HepG2 (cell line): ENCODE data around the gene ENDOU. TPM values are rescaled to one million over a fixed set of nuclear protein-coding genes. Genes with fewer than 3 reads are reported as not detected.

Experiments used
- ATAC-seq: fragments of 200-7000 bp; cut with Tn5 transposase; 3 replicates; pipeline ENCODE4 v1.9.1; 2020; ENCODE audit warnings: mild to moderate bottlenecking, moderate library complexity
- BruUV-seq: library from RNA; stranded (reverse); fragments of 400-500 nt; replicated peaks from 2 replicates; lab custom pipeline; 2021; lab: Mats Ljungman, UMichigan
- CTCF ChIA-PET: fragments of 300-600 bp; formaldehyde crosslinking; extraction: SDS; loops from one replicate; lab custom pipeline; 2021; ENCODE audit warnings: low total read pairs, inconsistent platforms, low intra/inter-chr PET ratio; lab: Yijun Ruan, JAX
- POLR2A ChIA-PET: fragments of 350-600 bp; sonication (Branson Sonifier 250); formaldehyde crosslinking; loops from one replicate; lab custom pipeline; 2020; ENCODE audit warnings: antibody characterized with exemption, inconsistent platforms; lab: Yijun Ruan, JAX
- DNase-seq: peaks from one replicate; pipeline ENCODE4 v3.0.0-alpha.2; 2015; ENCODE audit warnings: low spot score
- FAIRE-seq: peaks from 3 replicates; lab custom pipeline; 2011; peaks lifted over from hg19 to GRCh38; lab: Jason Lieb, UNC
- H2AFZ ChIP-seq: one replicate; pipeline ENCODE4 v1.6.1; 2011; ENCODE audit warnings: low read length, inconsistent platforms
- H3K27ac ChIP-seq: fragments of 300-600 bp; 3 replicates; pipeline ENCODE4 v1.8.0; 2011; ENCODE audit warnings: mixed run types, mild to moderate bottlenecking, mixed read lengths, low read length, inconsistent platforms; ENCODE audit not compliant: insufficient read depth; ENCODE audit errors: extremely low read length
- H3K27me3 ChIP-seq, 2 experiments: fragments of 200-600 bp in 1 of 2; 2 replicates in 1 of 2; 3 replicates in 1 of 2; pipeline versions ENCODE4 v1.6.0 to v1.8.0; 2011; ENCODE audit warnings: low read length in 2 of 2, mild to moderate bottlenecking in 2 of 2, moderate library complexity in 2 of 2, inconsistent platforms in 1 of 2; ENCODE audit not compliant: insufficient read depth in 2 of 2, control insufficient read depth in 1 of 2
- H3K36me3 ChIP-seq, 2 experiments: fragments of 200-600 bp in 1 of 2; replicated peaks in 1 of 2; 2 replicates in 1 of 2; 3 replicates in 1 of 2; pipeline versions ENCODE4 v1.5.1 to v1.8.0; 2011; ENCODE audit warnings: low read length in 2 of 2, inconsistent platforms in 1 of 2; ENCODE audit not compliant: insufficient read depth in 2 of 2, control insufficient read depth in 1 of 2
- H3K4me1 ChIP-seq: 2 replicates; pipeline ENCODE4 v1.5.1; 2012; ENCODE audit warnings: low read length, inconsistent platforms; ENCODE audit not compliant: insufficient read depth
- H3K4me2 ChIP-seq: 2 replicates; pipeline ENCODE4 v1.6.0; 2011; ENCODE audit warnings: low read depth, low read length, inconsistent platforms
- H3K4me3 ChIP-seq, 3 experiments: fragments of 200-600 bp in 1 of 3; sonication (generic), shearing (Covaris generic) in 1 of 3; replicated peaks in 1 of 3; 2 replicates each; pipeline ENCODE4 v1.5.1; 2011 to 2016; ENCODE audit warnings: low read length in 3 of 3, inconsistent platforms in 2 of 3, low read depth in 2 of 3, mild to moderate bottlenecking in 2 of 3, control low read depth in 1 of 3, mixed read lengths in 1 of 3; ENCODE audit not compliant: insufficient read depth in 1 of 3
- H3K79me2 ChIP-seq: one replicate; pipeline ENCODE4 v1.6.1; 2011; ENCODE audit warnings: low read length, inconsistent platforms; ENCODE audit not compliant: insufficient read depth
- H3K9ac ChIP-seq: 2 replicates; pipeline ENCODE4 v1.6.0; 2011; ENCODE audit warnings: mild to moderate bottlenecking, low read depth, low read length, inconsistent platforms; ENCODE audit not compliant: insufficient read depth
- H3K9me3 ChIP-seq: 2 replicates; pipeline ENCODE4 v1.5.1; 2012; ENCODE audit warnings: mild to moderate bottlenecking, low read length
- H4K20me1 ChIP-seq: 2 replicates; pipeline ENCODE4 v1.6.0; 2011; ENCODE audit warnings: inconsistent platforms, mild to moderate bottlenecking, low read length, moderate library complexity; ENCODE audit not compliant: insufficient read depth
- GTF3A ChIP-seq: sonication (generic); formaldehyde crosslinking; conservative IDR thresholded peaks from 2 replicates; pipeline ENCODE4 v1.4.0; 2020; ENCODE audit warnings: mild to moderate bottlenecking, missing genetic modification reagents
- HNF4G ChIP-seq, 2 experiments: sonication (generic) in 1 of 2; formaldehyde crosslinking in 1 of 2; IDR thresholded peaks; 2 replicates each; pipeline versions ENCODE4 v1.4.0 to v1.6.1; 2011 to 2020; ENCODE audit warnings: borderline replicate concordance in 2 of 2, low read depth in 2 of 2, mild to moderate bottlenecking in 2 of 2, low read length in 1 of 2, missing genetic modification reagents in 1 of 2, moderate library complexity in 1 of 2
- HNRNPL ChIP-seq: fragments of 200-400 bp; formaldehyde crosslinking; IDR thresholded peaks from 2 replicates; pipeline ENCODE4 v1.6.1; 2017; ENCODE audit warnings: mild to moderate bottlenecking, low read depth, low read length
- NONO ChIP-seq, 2 experiments: fragments of 450-650 bp in 1 of 2; sonication (generic) in 1 of 2; formaldehyde crosslinking in 1 of 2; IDR thresholded peaks in 1 of 2; conservative IDR thresholded peaks in 1 of 2; 2 replicates each; pipeline versions ENCODE4 v1.6.1 to v1.8.0; 2017 to 2022; ENCODE audit warnings: mild to moderate bottlenecking in 1 of 2, missing genetic modification reagents in 1 of 2, moderate library complexity in 1 of 2
- PHB2 ChIP-seq: fragments of 450-650 bp; IDR thresholded peaks from 2 replicates; pipeline ENCODE4 v1.6.1; 2018; ENCODE audit not compliant: partially characterized antibody
- SRSF9 ChIP-seq: fragments of 200-400 bp; formaldehyde crosslinking; IDR thresholded peaks from 2 replicates; pipeline ENCODE4 v1.6.1; 2018; ENCODE audit warnings: borderline replicate concordance, mild to moderate bottlenecking, low read depth, low read length; ENCODE audit not compliant: insufficient read depth, poor library complexity, severe bottlenecking
- XRCC5 ChIP-seq: fragments of 200-400 bp; formaldehyde crosslinking; optimal IDR thresholded peaks from 2 replicates; pipeline ENCODE3; 2017; ENCODE audit warnings: mild to moderate bottlenecking, low read length
- ZNF143 ChIP-seq: sonication (generic); formaldehyde crosslinking; IDR thresholded peaks from 2 replicates; pipeline ENCODE4 v1.4.0; 2020; ENCODE audit warnings: missing genetic modification reagents
- ZNF263 ChIP-seq: sonication (generic); formaldehyde crosslinking; IDR thresholded peaks from 2 replicates; pipeline ENCODE4 v1.4.0; 2020; ENCODE audit warnings: missing genetic modification reagents
- ZNF629 ChIP-seq: sonication (generic); formaldehyde crosslinking; conservative IDR thresholded peaks from 2 replicates; pipeline ENCODE4 v1.5.0; 2020; ENCODE audit warnings: missing genetic modification reagents
- WGBS: methylation state at CpG from one replicate; pipeline ENCODE4 v1.1.6; 2017; ENCODE audit warnings: low lambda C conversion rate; 5-methylcytosine and 5-hydroxymethylcytosine counted together
- in situ Hi-C: cut with HindIII; loops from 2 replicates; pipeline ENCODE4 v1.10.0; 2017; ENCODE audit warnings: low pct_unique_long_range_greater_than_20kb; ENCODE audit not compliant: extremely low pct_ligation_motif_present
- intact Hi-C: fragments of 100-400 bp; cut with micrococcal nuclease; formaldehyde crosslinking; loops from one replicate; pipeline ENCODE4 v1.10.0; 2022; ENCODE audit not compliant: unreplicated experiment
- polyA plus RNA-seq, 8 experiments: library from polyadenylated mRNA; depleted of rRNA in 3 of 8; stranded (reverse) in 7 of 8; unstranded in 1 of 8; fragments of >200 nt; fragmentation: Illumina TruSeq in 4 of 8; extraction: Trizol in 4 of 8; gene quantifications; 2 replicates each; pipeline versions ENCODE4 v1.2.1 to v1.2.3, GENCODE V29; 2011 to 2016; ENCODE audit warnings: low read depth in 4 of 8, missing spikeins in 1 of 8, mixed read lengths in 1 of 8; ENCODE audit not compliant: insufficient read depth in 1 of 8
- total RNA-seq, 5 experiments: library from RNA; depleted of rRNA; stranded (reverse); fragments of >200 nt; fragmentation: Illumina TruSeq; extraction: Trizol; gene quantifications; 2 replicates each; pipeline ENCODE4 v1.2.3, GENCODE V29; 2016; ENCODE audit warnings: low read depth in 1 of 5
- TF ChIP-seq, protein P1 (sequence below): sonication (generic); formaldehyde crosslinking; IDR thresholded peaks from 2 replicates; pipeline ENCODE4 v1.4.0; 2020; ENCODE audit warnings: missing genetic modification reagents, borderline replicate concordance
- TF ChIP-seq, protein P2 (sequence below): sonication (generic); formaldehyde crosslinking; IDR thresholded peaks from 2 replicates; pipeline ENCODE4 v1.4.0; 2020; ENCODE audit warnings: missing genetic modification reagents
- TF ChIP-seq, protein P3 (sequence below): sonication (generic); formaldehyde crosslinking; IDR thresholded peaks from 2 replicates; pipeline ENCODE4 v1.5.1; 2020; ENCODE audit warnings: missing genetic modification reagents, mild to moderate bottlenecking, borderline replicate concordance

Gene ENDOU
- total and polyA plus RNA-seq, 2 of the 13 experiments (the other 11 are each of a cell fraction or from before 2014, with no cell fraction given): not detected

DNA sequence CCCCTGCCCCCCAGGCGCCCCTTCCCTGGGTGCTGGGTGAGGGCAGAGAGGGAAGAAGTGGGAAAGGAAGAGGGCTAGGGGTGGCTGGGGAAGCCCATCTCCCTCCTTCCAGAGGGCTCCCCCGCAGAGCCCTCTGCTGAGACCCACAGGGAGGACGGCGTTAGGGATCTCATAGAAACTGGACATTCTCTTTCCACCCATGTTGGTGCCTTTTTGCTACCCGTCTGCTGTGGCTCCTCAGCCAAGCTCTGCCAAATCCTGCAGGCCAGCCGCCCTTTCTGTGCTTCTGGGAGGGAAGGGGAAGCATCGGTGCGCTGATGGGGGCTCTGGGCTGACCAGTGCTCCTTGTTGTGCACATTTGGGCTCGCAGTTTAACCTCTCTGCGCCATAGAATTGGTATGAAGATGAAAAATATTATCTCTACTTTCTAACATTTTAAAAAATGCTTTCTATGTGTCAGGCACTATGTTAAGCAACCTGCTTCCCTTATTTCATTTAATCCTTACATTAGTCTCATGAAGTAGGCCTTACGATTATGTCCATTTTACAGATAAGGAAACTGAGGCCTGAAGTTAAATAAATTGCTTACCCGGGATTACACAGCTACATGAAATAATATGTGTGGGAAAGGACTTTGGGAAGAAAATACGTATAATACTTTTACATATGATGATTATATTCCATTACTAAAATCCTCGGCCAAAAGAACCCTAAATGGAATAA is 48.7 kb upstream of the ENDOU start:
- DNase-seq (no peak), FAIRE-seq (no peak), ATAC-seq (peak; percentile 40)
- in situ Hi-C loops (no loop called here), intact Hi-C loops (no loop called here)
- peaks cover 55% of the 10 kb centered on the region for H3K4me1 ChIP-seq
- peaks cover 3 to 8% of the 10 kb centered on the region in 2 experiments; a peak in 2 of 5 replicates for H3K27me3 ChIP-seq
- no peak overlapping the region for H3K27ac ChIP-seq
- no peaks in the 10 kb centered on the region for H4K20me1 ChIP-seq
- 55% methylated on average over 13 of the region's 14 CpGs for WGBS
- H3K9ac ChIP-seq: peak overlapping the region; percentile 75
- no peaks in the 10 kb centered on the region for H3K36me3 ChIP-seq
- no peaks in the 10 kb centered on the region for H3K9me3 ChIP-seq
- BruUV-seq: TSS peak; percentile 58
- H3K79me2 ChIP-seq: no peaks in the 10 kb centered on the region
- POLR2A ChIA-PET: no interaction called here
- peak overlapping the region; percentile 96 for H3K4me2 ChIP-seq
- H3K4me3 ChIP-seq: peak overlapping the region; percentile 71 to 81 (median 76)
- CTCF ChIA-PET: interaction anchor here (1.1 kb wide), 1 partner anchor 57 kb away, joined by 4 read pairs; no protein-coding TSS in a partner anchor
- H2AFZ ChIP-seq: no peak overlapping the region
- TF ChIP-seq XRCC5 (peak; percentile 0), ZNF629 (CRISPR knock-in tag) (peak; percentile 82), ZNF143 (no peak), PHB2 (no peak), SRSF9 (no peak), HNF4G (IDR thresholded peaks at IDR 0.05; ENCODE audit: borderline replicate concordance, low read depth, low read length) (no peak), HNF4G (CRISPR knock-in tag; IDR thresholded peaks at IDR 0.05; ENCODE audit: borderline replicate concordance, low read depth) (no peak), ZNF263 (CRISPR knock-in tag) (peak; percentile 78), GTF3A (CRISPR knock-in tag) (no peak), HNRNPL (0 out of 2 replicates have a peak, but pooled peaks have one; percentile 7), NONO (IDR thresholded peaks at IDR 0.05) (no peak), NONO (CRISPR knock-in tag; conservative IDR thresholded peaks at IDR 0.05) (0 out of 2 replicates have a peak, but pooled peaks have one; percentile 10)
- TF ChIP-seq, protein P1, sequence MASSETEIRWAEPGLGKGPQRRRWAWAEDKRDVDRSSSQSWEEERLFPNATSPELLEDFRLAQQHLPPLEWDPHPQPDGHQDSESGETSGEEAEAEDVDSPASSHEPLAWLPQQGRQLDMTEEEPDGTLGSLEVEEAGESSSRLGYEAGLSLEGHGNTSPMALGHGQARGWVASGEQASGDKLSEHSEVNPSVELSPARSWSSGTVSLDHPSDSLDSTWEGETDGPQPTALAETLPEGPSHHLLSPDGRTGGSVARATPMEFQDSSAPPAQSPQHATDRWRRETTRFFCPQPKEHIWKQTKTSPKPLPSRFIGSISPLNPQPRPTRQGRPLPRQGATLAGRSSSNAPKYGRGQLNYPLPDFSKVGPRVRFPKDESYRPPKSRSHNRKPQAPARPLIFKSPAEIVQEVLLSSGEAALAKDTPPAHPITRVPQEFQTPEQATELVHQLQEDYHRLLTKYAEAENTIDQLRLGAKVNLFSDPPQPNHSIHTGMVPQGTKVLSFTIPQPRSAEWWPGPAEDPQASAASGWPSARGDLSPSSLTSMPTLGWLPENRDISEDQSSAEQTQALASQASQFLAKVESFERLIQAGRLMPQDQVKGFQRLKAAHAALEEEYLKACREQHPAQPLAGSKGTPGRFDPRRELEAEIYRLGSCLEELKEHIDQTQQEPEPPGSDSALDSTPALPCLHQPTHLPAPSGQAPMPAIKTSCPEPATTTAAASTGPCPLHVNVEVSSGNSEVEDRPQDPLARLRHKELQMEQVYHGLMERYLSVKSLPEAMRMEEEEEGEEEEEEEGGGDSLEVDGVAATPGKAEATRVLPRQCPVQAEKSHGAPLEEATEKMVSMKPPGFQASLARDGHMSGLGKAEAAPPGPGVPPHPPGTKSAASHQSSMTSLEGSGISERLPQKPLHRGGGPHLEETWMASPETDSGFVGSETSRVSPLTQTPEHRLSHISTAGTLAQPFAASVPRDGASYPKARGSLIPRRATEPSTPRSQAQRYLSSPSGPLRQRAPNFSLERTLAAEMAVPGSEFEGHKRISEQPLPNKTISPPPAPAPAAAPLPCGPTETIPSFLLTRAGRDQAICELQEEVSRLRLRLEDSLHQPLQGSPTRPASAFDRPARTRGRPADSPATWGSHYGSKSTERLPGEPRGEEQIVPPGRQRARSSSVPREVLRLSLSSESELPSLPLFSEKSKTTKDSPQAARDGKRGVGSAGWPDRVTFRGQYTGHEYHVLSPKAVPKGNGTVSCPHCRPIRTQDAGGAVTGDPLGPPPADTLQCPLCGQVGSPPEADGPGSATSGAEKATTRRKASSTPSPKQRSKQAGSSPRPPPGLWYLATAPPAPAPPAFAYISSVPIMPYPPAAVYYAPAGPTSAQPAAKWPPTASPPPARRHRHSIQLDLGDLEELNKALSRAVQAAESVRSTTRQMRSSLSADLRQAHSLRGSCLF (CRISPR knock-in tag): no peak
- TF ChIP-seq, protein P2, sequence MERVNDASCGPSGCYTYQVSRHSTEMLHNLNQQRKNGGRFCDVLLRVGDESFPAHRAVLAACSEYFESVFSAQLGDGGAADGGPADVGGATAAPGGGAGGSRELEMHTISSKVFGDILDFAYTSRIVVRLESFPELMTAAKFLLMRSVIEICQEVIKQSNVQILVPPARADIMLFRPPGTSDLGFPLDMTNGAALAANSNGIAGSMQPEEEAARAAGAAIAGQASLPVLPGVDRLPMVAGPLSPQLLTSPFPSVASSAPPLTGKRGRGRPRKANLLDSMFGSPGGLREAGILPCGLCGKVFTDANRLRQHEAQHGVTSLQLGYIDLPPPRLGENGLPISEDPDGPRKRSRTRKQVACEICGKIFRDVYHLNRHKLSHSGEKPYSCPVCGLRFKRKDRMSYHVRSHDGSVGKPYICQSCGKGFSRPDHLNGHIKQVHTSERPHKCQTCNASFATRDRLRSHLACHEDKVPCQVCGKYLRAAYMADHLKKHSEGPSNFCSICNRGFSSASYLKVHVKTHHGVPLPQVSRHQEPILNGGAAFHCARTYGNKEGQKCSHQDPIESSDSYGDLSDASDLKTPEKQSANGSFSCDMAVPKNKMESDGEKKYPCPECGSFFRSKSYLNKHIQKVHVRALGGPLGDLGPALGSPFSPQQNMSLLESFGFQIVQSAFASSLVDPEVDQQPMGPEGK (CRISPR knock-in tag): 0 out of 2 replicates have a peak, but pooled peaks have one; percentile 16
- TF ChIP-seq, protein P3, sequence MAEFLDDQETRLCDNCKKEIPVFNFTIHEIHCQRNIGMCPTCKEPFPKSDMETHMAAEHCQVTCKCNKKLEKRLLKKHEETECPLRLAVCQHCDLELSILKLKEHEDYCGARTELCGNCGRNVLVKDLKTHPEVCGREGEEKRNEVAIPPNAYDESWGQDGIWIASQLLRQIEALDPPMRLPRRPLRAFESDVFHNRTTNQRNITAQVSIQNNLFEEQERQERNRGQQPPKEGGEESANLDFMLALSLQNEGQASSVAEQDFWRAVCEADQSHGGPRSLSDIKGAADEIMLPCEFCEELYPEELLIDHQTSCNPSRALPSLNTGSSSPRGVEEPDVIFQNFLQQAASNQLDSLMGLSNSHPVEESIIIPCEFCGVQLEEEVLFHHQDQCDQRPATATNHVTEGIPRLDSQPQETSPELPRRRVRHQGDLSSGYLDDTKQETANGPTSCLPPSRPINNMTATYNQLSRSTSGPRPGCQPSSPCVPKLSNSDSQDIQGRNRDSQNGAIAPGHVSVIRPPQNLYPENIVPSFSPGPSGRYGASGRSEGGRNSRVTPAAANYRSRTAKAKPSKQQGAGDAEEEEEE (CRISPR knock-in tag): no peak
